Caki2 (cell line): ENCODE results near the gene SCP2D1. TPM values are rescaled to one million over a fixed set of nuclear protein-coding genes. Genes with fewer than 3 reads are reported as not detected.
"Not testable (repeated sequence)": the region's sequence is repeated elsewhere in the genome, so short reads cannot be mapped to it uniquely, and the experiment has no call there.

Source experiments
- DNase-seq: peaks from one replicate; pipeline ENCODE4 v3.0.0-alpha.2; 2015; ENCODE audit warnings: low read depth
- in situ Hi-C: cut with HindIII; loops from 2 replicates; pipeline ENCODE4 v1.10.0; 2016; ENCODE audit warnings: low sequenced_read_pairs, low pct_unique_long_range_greater_than_20kb, mixed read lengths
- total RNA-seq: library from RNA; depleted of rRNA; stranded (reverse); fragments of >200 nt; shearing (Covaris generic); gene quantifications from 2 replicates; pipeline ENCODE4 v1.2.3, GENCODE V29; 2014; ENCODE audit warnings: low replicate concordance; rRNA removed

SCP2D1 gene
- total RNA-seq: not detected in 2 replicates

- in situ Hi-C loops: no loop called here
Observed at GRCh38 chr20:18813483-18813882, at the start of gene SCP2D1. TSS of gene SCP2D1 (plus strand) at chr20:18813783. CDS start at chr20:18813816, 33 bp downstream.

DNA sequence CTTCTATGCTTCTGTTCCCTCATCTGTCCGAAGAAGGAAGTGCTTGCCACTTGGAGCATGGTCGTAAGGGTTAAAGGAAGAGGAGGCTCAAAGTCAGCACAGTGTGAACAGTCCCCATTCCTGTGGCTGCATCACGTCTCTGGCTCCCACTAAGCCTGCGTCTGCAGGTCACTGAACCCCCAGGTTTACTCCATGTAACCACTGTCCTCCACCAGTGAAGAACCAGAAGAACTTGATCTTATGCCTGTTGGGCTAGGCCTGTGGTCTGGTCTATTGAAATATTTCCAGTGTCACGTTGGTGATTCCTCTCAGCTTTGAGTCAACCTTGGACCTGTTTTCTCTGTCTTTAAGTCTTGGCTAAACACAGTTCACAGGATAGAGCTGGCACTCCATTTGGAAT, 45.9 kb upstream of the SCP2D1 start:
- DNase-seq: no peak
- in situ Hi-C loops: no loop called here

More at GRCh38 chr20:18813483-18813882, at the start of gene SCP2D1:
- DNase-seq: no peak

DNA sequence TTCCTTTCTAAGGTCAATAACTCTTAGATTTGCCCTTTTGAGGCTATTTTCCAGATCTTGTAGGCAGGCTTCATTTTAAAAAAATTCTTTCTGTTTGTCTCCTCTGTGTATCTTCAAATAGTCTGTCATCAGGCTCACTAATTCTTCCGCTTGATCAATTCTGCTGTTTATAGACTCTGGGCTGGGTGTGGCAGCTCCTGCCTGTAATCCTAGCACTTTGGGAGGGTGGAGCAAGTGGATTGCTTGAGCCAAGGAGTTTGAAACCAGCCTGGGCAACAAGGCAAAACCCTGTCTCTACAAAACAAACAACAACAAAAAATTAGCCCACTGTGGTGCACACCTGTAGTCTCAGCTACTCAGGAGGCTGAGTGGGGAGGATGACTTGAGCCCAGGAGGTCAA, 40.0 kb upstream of the SCP2D1 start:
- DNase-seq: no peak
- in situ Hi-C loops: no loop called here

GRCh38 chr20:18774207-18774606, 39.4 kb upstream of the SCP2D1 start:
- no peak for DNase-seq
- in situ Hi-C loops: no loop called here

DNA sequence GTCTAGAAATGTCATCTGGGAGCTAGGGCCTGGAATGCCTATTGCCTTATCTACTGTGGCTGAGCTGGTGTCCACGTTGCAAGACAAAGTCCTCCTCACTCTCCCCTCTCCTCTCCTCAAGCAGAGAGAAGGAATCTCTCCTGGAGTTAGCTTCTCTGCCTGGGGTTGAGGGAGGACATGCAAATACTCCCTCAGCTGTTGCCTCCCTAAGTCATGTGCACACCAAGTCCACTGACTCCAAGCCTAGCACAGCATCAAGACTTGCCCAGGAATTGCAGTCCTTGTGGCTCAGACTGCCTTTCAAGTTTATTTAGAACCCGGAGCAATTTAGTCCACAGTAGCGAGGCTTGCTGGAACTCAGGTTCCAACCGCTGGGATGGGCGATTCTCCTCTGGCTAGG, 38.0 kb upstream of the SCP2D1 start:
- DNase-seq: no peak
- in situ Hi-C loops: no loop called here

- DNase-seq: no peak
- in situ Hi-C loops: no loop called here
Observed at GRCh38 chr20:18778690-18779392, 34.7 kb upstream of the SCP2D1 start.

DNA sequence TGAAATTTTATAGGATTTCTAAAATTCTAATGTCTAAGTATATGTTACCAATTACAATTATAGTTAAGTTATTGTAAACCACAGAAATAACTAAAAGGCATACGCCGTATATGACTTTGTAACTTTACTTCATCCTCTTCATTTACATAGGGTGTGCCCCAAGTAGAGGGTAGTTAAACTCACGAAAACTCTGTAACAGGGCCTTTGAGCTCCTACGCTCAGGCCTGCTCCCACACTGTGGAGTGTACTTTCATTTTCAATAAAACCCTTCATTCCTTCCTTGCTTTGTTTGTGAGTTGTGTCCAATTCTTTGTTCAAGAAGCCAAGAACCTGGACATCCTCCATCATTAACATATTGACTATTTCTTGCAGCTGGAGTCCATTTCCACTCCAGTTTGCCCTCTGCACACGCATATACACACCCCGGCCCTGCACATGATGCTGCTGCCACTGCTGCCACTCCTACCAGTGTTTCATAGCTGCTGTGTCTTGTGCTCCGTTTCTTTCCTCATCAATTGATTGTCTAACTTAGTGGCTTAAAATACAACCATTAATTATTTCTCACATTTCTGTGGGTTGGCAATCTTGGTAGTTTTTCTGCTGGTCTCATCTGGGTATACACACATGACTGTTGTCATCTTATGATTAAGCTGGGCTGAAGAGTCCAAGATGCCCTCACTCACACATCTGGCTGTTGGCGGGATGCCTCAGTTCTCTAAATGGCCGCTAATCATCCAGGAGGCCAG, 33.0 kb upstream of the SCP2D1 start:
- in situ Hi-C loops: no loop called here
- no peak for DNase-seq

GRCh38 chr20:18781509-18781908, 32.1 kb upstream of the SCP2D1 start:
- in situ Hi-C loops: no loop called here
- no peak for DNase-seq

DNA sequence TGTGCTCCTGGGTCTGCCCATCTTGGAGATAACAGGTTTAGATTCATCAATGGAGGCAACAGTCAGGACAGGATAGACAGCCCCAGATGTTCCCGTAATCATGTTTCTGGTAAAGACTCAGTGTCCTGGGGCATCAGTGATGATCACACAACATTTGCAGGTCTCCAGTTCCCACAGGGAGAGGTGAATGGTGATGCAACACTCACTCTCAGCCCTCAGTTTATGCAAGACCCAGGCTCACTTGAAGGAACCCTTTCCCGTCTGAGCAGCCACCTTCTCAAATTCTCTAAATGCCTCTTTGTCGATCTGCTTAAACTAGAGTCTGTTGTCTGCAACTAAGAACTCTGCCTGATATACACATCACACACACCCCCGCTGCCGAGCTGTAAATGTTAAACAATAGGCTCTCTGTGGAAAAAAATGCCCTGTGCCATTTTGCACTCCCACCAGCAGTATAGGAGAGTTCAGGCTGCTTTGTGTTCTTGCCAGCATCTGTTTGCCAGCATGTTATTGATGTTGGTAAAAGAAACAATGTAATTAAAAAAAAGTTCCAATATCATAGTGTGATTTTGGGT, 30.1 kb upstream of the SCP2D1 start:
- in situ Hi-C loops: no loop called here
- no peak for DNase-seq

GRCh38 chr20:18787046-18787445, 26.5 kb upstream of the SCP2D1 start:
- DNase-seq, in situ Hi-C loops: not testable (repeated sequence)

GRCh38 chr20:18788021-18788420, 25.6 kb upstream of the SCP2D1 start:
- in situ Hi-C loops: no loop called here
- no peak for DNase-seq

- in situ Hi-C loops: no loop called here
- no peak for DNase-seq
Observed at GRCh38 chr20:18790787-18791186, 22.8 kb upstream of the SCP2D1 start.

DNA sequence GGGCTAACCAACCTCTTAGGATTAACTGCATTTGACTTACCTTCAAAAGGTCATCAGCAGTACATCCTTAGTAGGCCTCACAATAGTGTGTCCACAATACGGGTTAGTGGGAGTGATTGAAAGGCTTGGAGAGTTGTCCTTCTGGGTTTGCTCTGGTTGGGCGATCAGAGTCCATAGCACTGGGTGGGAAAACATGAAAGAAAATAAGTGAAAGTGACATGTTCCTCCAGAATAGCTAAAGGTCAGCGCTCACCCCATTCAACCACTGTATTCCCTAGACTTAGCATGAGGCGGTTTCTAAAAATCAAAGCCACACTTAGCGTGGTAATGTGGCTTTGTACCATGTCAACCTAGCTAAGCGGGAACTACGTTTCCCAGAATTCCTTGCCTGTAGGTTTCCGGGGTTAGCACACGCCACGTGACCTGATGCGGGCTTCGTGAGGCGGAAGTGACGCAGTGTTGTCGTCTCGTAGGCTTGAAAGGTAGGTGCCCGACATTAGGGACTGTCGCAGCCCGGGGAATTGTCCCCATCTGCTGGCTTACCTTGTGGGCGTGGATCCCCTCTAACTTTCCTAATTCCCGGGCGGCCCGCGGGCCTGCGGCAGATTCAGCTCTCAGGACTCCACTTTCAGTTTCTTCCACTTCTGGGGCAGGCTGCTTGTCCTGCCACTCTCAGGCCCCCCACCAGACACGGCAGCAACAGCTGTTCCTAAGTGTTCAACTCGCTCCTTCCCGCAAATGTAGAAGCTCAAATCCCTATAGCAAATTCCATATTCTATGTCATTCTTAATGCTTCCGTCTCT, 19.8 kb upstream of the SCP2D1 start:
- DNase-seq: peak; percentile 84
- in situ Hi-C loops: no loop called here

- in situ Hi-C loops: no loop called here
Observed at GRCh38 chr20:18794428-18794787, 19.2 kb upstream of the SCP2D1 start.

DNA sequence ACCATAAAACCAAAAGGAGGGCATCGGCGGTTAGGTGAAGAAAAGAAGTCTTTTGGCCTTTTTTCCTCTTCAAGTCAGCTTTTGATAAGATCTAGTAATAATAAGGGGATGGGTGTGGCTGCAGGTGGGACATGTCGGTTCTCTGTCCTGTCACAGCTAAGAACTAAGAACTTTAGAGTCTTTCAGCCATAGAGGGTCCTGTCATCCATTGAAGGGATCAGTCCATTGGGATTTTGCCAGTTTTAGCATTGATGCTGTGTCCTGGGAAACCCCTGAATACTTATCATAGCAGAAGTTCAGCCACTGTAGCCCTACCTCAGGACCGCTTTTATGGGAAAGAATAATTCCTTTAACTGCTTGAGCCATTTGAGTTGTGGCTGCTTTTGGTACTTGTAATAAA, 18.2 kb upstream of the SCP2D1 start:
- DNase-seq: no peak
- in situ Hi-C loops: no loop called here

More at GRCh38 chr20:18794428-18794787, 19.2 kb upstream of the SCP2D1 start:
- DNase-seq: no peak

- in situ Hi-C loops: no loop called here
- no peak for DNase-seq
Observed at GRCh38 chr20:18796282-18796833, 17.2 kb upstream of the SCP2D1 start.

GRCh38 chr20:18801516-18801915, 12.1 kb upstream of the SCP2D1 start:
- in situ Hi-C loops: no loop called here
- no peak for DNase-seq

DNA sequence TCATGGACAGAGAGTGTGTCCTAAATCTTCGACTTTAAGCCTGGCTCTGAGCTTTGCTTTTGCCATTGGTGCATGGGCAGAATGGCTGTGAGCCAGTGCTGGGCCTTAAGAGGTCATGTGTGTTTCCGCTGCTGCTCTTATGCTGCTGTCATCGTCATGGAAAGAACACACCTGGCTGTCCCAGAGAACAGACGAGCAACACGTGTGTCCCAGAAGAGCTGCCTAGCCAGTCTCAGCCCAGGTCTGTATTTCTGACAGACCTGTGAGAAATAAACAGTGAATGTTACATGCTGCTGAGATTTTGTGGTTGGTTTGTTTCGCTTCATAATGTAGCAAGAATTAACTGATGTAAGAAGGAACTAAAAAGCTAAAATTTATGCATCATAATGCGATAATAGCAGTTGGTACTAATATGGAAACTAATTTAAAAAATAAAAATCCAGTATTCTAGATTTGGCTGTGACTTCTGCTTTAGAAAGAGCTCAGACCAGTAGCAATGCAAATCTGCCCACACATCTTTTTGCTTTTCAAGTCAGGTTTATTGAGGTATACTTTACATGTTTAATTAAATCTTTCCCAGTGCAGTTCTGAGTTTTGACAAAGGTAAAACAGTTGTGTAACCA, 11.5 kb upstream of the SCP2D1 start:
- in situ Hi-C loops: no loop called here
- no peak for DNase-seq
